Activated gamma-delta T cell treated with anti-CD3 and anti-CD28 coated beads, Interleukin-2, amount 50 U/mL, for 16 hours (primary cell): ENCODE measurements around the gene OR14A16.

Experiments
- DNase-seq: peaks from one replicate; pipeline ENCODE4 v3.0.0-alpha.2; 2020; ENCODE audit warnings: low read depth

The OR14A16 gene, protein sequence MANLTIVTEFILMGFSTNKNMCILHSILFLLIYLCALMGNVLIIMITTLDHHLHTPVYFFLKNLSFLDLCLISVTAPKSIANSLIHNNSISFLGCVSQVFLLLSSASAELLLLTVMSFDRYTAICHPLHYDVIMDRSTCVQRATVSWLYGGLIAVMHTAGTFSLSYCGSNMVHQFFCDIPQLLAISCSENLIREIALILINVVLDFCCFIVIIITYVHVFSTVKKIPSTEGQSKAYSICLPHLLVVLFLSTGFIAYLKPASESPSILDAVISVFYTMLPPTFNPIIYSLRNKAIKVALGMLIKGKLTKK

DNA sequence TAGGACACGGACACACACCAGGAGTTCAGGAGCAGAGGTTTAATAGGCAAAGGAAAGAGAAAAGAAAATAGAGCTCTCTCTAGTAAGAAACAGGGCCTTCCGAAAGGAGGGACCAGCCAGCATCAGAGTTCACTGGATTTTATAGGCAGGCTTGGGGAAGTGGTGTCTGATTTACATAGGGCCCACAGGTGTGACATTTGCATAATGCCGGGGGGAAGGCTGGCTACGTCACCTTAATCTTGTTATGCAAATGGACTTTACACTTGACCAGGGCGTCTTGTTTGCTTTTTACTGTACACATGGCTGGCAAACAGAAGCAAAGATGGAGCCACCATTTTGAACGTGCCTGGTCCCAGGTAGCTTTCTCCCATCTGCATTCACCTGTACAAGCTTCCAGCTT lies at the start of gene OR14A16:
Gene OR14A16, minus strand, starts transcription at position 97 of the 400 bp plus-strand sequence. CDS start 8,390 bp downstream, outside the sequence.
- DNase-seq = no peak

DNA sequence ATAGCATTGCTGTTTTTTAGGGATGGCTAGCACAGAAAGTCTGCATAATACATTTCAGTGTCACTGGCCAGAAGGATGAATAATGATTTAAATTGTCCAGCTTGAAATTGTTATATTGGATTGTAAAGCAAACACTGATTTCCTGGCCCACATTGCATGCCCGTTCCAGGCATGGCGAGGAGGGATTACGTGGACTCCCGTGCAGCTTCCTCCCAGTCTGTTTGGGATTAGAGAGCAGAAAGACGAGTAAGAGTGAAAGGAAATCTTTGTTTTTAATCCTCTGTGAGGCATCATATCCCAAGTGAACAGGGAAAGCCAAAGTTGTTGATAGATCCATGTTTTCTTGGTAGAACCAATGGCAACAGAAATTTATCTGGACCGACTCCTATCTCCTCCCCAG lies 41.5 kb upstream of the OR14A16 start:
- no peak for DNase-seq

DNA sequence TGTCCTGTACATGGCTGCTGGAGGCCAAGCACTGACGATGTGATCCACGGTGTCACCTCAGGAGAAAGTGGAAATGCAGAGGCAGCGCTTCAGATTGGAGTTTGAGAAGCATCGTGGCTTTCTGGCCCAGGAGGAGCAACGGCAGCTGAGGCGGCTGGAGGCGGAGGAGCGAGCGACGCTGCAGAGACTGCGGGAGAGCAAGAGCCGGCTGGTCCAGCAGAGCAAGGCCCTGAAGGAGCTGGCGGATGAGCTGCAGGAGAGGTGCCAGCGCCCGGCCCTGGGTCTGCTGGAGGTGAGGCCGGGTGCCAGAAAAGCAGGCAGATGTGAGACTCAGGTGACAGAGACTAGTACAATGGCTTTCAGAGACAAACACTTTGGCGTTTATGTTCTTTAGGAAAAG lies 40.7 kb upstream of the OR14A16 start:
- DNase-seq = no peak

DNA sequence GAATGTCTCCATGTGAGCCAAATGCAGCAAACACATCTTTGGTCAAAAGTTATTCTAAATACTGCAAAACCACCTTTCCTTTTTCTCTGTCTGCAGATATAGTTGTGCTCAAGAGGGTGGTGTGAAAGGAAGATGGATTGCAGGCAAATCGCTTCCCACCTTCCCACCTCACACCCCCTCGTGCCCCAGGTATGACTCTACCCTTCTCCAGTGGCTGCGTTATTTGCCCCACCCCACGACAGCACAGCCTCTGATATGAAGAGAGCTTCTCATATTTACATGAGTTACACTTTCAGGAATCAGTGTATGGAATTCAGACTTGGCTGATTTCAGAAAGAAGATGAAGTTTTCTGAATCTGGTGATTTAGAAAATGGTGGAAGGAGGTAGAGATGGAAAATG lies 38.8 kb upstream of the OR14A16 start:
- no peak for DNase-seq

DNA sequence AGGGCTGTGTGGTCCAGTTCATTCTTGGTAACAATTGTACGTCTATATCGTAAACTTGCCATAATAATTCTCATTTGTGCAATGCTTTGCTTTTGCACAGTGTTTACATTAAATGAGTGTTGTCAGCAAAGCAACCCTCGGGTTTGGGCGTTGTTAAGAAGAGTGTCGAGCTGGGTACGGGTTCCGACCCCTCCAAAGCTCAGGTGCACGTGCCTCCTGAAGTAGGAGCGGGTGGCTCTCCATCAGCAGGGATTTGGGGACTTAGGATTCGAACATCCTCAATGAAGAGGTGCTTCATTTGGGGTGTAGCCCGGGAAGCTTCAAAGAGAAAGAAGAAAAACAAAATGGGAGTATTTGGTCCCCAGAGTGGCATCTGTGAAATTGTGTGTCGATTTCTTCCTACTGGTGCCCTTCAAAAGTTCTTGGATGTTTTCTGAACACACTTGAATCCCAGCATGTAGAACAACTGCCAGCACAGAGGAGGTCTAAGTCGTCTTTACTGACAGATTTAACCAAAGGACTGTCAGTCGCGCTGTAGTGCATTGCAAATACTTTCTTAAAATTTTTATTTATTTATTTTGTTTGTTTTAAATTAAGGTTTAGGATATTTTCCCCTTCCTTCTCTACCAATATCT lies 34.2 kb upstream of the OR14A16 start:
- no peak for DNase-seq

DNA sequence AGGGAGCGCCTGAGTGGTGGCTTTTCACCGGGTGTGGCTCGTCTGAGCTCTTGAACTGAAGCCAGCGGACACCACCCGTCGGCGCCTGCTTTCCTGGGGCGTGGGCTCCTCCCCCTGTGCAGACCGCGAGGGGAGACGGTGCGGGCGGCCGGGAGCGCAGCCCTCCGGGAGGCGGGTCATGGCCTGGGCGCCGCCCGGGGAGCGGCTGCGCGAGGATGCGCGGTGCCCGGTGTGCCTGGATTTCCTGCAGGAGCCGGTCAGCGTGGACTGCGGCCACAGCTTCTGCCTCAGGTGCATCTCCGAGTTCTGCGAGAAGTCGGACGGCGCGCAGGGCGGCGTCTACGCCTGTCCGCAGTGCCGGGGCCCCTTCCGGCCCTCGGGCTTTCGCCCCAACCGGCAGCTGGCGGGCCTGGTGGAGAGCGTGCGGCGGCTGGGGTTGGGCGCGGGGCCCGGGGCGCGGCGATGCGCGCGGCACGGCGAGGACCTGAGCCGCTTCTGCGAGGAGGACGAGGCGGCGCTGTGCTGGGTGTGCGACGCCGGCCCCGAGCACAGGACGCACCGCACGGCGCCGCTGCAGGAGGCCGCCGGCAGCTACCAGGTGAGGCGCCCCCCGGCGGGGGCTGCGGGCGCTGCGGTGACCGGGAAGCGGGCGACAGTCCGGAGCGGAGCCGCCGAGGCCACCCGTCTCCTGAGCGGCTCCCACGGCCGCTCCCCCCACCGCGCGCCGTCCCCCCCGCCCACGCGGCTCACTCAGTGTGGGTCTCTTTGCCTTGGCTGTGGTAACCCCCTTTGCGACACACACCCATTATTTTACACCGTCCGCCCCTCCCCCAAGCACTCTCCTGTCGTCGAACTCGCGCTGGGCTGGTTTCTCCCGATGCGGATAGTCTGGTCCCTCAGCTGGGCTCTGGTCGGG lies 33.4 kb upstream of the OR14A16 start, which contains the start of gene TRIM58:
Gene TRIM58, plus strand, starts transcription at position 119 of the 916 bp plus-strand sequence. Its CDS starts 60 bp downstream, at position 179.
- DNase-seq = no peak

DNA sequence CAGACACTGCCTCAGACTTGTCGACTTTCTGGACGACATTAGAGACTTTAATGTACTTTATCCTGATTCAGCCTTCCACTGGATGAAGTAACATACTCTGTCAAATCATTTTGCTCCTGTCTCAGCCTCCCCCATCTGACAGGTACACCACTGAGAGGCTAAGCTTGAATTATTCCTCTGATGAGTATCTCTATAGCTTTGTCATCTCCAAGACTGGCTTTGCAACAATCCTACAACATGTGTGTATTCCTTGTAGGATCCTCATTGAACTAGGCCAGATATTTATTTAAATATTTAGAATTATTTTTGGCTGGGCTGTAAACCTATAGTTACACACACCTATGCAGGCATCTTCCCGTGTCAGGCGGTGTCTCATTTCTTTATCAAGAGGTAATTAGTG lies 32.0 kb upstream of the OR14A16 start:
- no peak for DNase-seq

DNA sequence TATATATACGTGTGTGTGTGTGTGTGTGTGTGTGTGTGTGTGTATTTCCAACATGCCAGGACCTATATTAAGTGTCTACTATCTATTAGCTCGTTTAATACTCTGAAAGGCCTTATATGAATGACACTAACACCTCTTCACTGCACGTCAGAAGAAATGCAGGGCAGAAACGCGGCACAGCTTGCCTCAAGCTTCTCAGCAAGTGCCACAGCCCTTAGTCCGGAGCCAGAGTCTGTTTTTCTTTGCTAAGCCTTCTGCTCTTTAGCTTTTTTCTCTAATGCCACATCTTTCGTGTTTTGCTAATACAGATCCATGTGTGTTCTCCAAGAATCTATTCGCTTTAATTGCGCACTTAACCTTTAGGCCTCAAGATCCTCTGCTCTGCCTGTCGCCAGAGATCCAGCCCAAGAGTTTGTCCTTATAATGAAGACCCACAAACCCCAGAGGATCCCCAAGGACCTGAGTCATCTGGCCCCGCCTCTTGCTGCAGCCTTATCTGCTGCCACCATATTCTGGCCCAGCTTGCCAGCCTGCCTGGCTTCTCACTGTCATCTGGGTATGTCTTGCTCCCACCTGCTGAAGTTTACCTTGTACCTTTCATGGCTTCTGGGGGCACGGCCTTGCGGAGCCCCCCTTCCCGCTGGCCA lies 31.1 kb upstream of the OR14A16 start:
- no peak for DNase-seq

DNA sequence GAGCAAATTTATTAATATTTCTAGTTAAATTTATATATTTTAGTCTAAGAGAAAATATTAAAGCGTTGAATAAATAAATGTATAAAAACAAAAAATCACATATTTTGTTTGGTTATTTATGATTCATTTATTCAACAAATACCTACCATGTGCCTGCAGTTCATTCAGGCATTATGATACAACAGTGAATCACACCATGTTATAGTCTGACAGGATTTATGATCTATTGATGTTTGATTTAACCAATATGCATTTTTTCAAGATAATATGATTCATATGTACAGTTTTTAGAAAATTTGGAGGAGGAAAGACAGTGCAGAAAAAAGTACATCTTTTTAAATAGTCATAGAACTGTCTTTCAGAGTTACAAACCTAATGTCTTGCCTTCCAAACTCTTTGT lies 25.7 kb upstream of the OR14A16 start:
- no peak for DNase-seq

DNA sequence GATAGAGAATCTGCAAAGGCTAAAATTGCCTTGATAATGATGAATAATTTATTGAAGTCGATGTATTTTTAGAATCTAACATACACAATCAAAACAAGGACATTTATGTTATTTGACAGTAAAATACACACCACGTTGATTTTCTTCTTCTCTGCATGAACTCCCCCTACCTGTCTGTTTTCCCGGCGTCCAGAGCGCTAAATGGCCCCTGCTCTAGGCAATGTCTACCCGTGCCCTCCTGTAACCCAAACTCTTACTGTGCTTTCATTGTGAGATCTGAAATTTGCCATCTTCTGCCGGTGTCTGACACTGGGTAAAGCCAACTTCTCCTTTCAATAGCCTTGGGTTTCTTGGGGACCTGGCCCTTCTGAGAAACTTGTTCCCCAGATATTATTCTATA lies 24.4 kb upstream of the OR14A16 start:
- no peak for DNase-seq

DNA sequence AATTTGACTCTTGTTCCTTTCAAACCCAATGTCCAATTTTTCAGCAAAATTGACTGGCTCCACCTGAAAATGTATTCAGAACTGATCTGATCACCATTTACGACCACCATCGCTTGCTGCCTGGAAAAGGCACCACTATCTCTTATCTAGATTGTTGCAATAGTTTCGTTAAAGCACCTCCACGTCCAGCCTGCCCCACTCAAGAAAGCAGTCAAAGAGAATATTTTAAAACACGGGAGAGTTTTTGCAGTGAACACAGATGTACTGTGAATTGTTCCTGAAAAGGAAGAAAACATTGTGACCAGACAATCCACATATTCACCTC lies 21.7 kb upstream of the OR14A16 start:
- no peak for DNase-seq

DNA sequence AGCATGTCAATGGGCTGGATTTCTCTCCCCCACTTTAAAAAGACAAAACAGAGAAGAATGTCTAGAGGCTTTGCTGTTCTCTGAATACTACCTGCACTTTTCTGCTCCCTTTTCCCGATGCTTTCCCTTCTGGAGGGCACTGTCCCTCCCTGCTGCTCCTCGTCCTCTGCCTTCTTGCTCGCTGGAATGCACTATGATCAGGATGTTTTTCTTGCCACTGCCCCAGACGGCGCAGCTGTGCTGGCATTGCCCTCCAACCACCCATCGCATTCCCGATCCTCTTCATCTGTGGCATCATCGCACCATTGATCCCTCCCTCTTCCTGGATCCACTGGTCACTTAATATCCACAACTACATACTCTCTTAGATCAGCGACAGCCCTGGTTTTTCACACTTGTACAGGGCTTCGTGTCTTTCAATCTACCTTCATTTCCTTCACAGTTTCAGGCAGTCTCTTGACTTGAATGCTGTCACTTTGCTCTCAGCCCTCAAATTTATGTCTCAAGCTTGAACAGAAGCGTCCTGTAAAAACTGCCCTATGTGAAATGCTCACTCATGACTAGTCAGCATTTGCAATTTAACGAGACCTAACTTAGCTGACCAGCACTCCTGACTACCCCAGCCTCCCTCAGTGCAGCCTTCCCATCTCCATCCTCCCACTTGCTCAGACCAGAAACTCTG lies 21.2 kb upstream of the OR14A16 start:
- no peak for DNase-seq

DNA sequence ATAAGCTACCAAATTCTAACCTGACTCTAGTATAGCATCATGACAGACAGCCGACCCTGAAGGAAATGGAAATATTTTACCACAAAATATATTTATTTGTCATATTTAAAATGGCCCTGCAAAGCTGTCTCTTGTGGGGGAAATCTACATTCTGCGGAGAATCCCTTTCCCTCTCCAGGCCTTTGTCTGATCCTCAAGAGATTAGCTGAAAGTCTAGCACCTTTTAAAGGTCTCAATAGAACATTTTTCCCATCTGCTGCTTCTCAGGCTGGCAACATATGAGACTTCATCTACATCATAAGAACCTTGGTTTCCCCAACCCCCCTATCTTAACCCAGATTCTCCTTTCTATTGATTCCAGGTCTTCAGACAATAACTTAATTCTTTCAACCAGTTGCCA lies 19.5 kb upstream of the OR14A16 start:
- DNase-seq = no peak

DNA sequence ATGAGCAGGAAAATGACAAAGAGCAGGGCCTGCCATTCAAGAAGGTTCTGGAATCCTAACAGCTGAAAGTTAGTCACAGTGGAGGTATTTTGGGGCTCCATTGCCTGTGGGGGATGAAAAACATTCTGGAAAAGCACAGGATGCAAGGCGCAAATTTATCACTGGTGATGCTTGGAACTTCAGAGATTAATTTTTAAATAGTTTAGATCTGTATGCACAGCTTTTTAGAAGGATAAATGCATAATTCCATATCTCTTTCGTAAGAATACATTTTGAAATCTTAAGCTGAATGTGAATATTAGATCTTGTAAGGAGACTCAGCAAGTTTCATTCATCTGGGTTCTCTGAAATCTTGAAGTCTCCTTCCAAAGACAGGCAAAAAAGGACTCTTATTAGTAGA lies 17.9 kb upstream of the OR14A16 start, which contains the start of gene OR11L1:
Gene OR11L1, minus strand, starts transcription at position 101 of the 400 bp plus-strand sequence. Its CDS starts 0 bp downstream, at position 101.
- no peak for DNase-seq

DNA sequence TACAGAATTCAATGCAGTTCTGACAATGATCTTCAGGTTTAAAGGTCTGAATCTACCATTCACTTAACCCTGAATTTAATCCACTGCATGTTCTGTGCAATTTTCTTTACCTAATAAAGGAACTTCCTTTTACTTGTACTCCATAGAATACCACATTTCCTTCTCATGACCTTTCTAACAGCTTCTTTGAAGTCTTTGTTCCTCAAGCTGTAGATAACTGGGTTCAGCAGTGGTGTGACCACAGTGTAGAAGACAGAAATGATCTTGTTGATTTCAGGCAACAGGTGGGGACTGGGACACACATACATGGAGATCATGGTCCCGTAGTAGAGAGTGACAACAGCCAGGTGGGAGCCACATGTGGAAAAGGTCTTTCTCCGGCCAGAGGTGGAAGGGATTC lies 16.9 kb upstream of the OR14A16 start:
- no peak for DNase-seq

DNA sequence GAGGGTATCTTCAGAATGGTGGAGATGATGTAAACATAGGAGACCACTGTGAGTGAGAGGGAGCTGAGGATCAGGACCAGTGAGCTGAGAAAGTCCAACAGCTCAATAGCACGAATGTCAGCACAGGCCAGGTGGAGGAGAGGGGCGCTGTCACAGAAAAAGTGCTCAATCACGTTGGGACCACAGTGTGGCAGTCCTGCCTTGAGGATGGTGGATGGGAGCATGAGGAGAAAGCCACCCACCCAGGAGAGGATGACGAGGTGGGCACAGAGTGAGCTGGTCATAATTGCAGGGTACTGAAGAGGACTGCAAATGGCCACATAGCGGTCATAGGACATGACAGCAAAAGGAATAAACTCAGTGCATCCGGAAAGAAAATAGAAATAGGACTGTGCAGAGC lies 9.7 kb upstream of the OR14A16 start:
- DNase-seq = no peak

DNA sequence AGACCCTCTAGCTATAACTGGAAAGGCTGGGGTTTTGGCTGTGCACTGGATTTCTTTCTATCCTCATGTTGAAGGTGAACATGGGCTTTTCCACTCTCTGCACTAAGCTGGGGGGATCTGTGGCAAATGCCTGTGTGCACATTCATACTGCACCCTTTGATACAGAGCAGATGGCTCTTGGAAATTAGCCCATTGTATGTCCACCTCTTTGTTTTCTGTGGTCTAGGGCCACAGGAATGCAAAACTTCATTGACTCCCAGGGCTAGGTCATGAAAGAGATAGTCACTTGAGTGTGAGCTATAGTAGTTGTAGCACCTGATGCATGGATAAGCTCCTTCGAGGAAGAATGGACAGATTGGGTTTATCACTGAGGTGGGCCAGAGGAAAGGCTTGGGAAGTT lies 5.7 kb upstream of the OR14A16 start:
- DNase-seq = no peak

DNA sequence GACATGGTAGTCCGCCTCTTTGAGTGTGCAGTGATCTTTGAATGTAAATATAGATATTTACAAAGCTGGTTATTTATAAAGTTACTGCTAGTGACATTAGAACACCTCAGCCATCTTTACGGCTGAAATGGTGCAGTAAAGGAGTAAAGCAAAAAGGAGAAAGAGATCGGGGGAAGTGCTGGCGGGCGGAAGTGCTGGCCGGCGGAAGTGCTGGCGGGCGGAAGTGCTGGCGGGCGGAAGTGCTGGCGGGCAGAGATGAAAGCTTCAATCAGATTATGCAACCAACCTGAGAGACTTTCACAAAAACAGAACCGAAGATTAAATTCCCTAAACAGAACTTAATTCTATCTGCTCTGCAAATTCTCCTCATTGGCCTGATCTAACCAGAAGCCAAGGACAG lies 1.4 kb upstream of the OR14A16 start:
- no peak for DNase-seq

DNA sequence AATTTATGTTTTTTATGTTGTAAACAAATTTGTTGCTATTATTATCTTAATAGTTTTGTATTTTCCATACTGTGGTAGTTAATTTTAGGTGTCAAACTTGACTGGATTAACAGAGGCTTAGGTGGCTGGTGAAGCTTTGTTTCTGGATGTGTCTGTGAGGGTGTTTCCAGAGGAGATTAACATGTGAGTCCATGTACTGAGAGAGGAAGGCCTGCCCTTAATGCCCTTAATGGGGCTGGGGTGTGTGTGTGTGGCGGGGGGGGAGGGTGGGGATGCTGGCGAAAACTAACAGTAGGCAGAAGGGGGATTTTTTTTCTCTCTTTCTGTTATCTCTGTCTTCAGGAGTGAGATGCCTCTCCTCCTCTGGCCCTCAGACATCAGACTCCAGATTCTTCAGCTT lies 1.9 kb downstream of the OR14A16 start:
- DNase-seq = no peak

DNA sequence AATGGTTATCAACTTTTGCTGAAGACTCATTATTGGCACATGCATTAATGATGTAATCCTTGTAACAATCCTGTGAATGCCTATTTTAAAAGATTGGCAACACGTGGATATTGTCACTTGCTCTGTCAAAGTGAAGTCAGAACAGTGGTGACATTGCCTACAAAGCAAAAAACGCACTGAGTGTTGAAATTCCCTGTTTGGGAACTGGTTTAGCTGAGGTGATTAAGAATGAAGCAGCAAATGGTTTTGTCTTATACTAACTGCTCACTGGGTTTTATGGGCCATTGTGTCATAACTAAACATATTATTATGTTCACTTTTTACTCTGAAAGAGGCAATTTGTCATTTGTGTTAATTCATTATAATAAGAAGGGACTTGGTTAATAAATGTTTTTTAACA lies 11.3 kb downstream of the OR14A16 start:
- no peak for DNase-seq

DNA sequence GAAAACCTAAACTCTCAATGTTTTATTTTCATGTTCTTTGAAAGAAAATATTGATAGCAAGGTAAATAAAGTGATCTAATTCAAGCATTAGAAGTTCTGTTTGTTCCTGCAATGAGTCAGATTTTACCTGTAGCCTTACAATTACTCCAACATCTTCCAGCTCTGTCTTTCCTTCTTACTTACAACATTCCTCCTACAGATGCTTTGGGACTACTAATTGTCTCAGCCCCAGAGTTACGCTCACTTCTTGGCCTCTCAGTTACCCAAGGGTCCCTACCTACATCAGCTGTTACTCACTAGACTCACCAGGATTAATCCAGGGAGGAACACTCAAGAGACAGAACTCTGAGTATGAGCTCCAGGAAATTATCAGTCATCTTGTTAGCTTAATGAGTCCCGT lies 26.4 kb downstream of the OR14A16 start:
- no peak for DNase-seq

DNA sequence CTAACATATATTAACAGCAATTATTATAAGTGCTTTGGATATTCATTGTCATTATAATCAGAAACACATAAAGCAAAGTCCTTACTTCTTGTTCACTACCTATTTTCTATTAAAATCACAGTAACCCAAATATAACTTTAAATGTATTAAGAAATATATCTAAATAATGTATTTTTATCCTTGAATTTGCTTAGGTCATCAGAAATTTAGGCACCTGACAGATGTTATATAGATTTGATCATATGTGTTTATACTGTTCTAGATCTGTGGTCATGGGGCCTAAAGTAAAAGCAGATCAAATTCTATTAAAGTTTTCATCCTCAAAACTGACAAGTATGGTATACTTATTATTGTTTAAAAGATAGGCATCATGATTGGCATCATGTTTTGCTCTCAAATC lies 54.3 kb downstream of the OR14A16 start:
- no peak for DNase-seq
